Measurements from ENCODE around the gene FAM111B.
"Not testable (repeated sequence)": the region's sequence is repeated elsewhere in the genome, so short reads cannot be mapped to it uniquely, and the experiment has no call there.

The FAM111B gene

GRCh38 chr11:59106363-59107336, at the start of gene FAM111B:
FAM111B (plus strand) TSS chr11:59107237; CDS start chr11:59109626, 2,389 bp downstream.
- peak; percentile 38 to 59 for DNase-seq (ENCODE audit: low read depth in 1 of 2, low spot score in 1 of 2)

- peak; percentile 77 to 79 for DNase-seq (ENCODE audit: low read depth in 1 of 2, low spot score in 1 of 2)
These were observed 48.7 kb upstream of the FAM111B start for GRCh38 chr11:59058120-59059033.

GRCh38 chr11:59060096-59060495, 46.9 kb upstream of the FAM111B start:
- DNase-seq (ENCODE audit: low read depth in 1 of 2, low spot score in 1 of 2): not testable (repeated sequence)

- no peak for DNase-seq (ENCODE audit: low read depth in 1 of 2, low spot score in 1 of 2)
These were observed 44.2 kb upstream of the FAM111B start for GRCh38 chr11:59062602-59063529.

- not testable (repeated sequence) for DNase-seq (ENCODE audit: low read depth in 1 of 2, low spot score in 1 of 2)
These were observed 42.9 kb upstream of the FAM111B start for GRCh38 chr11:59063996-59064727.

- DNase-seq (ENCODE audit: low read depth in 1 of 2, low spot score in 1 of 2): no peak
These were observed 38.0 kb upstream of the FAM111B start for GRCh38 chr11:59069087-59069486.

GRCh38 chr11:59076876-59077571, 30.0 kb upstream of the FAM111B start:
- DNase-seq (ENCODE audit: low read depth in 1 of 2, low spot score in 1 of 2): no peak

- DNase-seq (ENCODE audit: low read depth in 1 of 2, low spot score in 1 of 2): no peak
These were observed 28.6 kb upstream of the FAM111B start for GRCh38 chr11:59078435-59078834.

- DNase-seq (ENCODE audit: low read depth in 1 of 2, low spot score in 1 of 2): no peak
These were observed 28.0 kb upstream of the FAM111B start for GRCh38 chr11:59079086-59079485.

GRCh38 chr11:59080421-59080820, 26.6 kb upstream of the FAM111B start:
- DNase-seq (ENCODE audit: low read depth in 1 of 2, low spot score in 1 of 2): not testable (repeated sequence)

GRCh38 chr11:59081430-59082020, 25.5 kb upstream of the FAM111B start:
- not testable (repeated sequence) for DNase-seq (ENCODE audit: low read depth in 1 of 2, low spot score in 1 of 2)

- DNase-seq (ENCODE audit: low read depth in 1 of 2, low spot score in 1 of 2): not testable (repeated sequence)
These were observed 21.0 kb upstream of the FAM111B start, which contains the start of gene GLYATL1B for GRCh38 chr11:59086007-59086406. GLYATL1B (plus strand) TSS chr11:59086307; CDS start chr11:59086307, 0 bp downstream.

- no peak for DNase-seq (ENCODE audit: low read depth in 1 of 2, low spot score in 1 of 2)
These were observed 18.9 kb upstream of the FAM111B start for GRCh38 chr11:59088162-59088561.

- not testable (repeated sequence) for DNase-seq (ENCODE audit: low read depth in 1 of 2, low spot score in 1 of 2)
These were observed 13.5 kb upstream of the FAM111B start for GRCh38 chr11:59093576-59093975.

GRCh38 chr11:59095225-59095624, 11.8 kb upstream of the FAM111B start:
- DNase-seq (ENCODE audit: low read depth in 1 of 2, low spot score in 1 of 2): not testable (repeated sequence)

GRCh38 chr11:59095972-59096575, 11.0 kb upstream of the FAM111B start:
- DNase-seq (ENCODE audit: low read depth in 1 of 2, low spot score in 1 of 2): not testable (repeated sequence)

GRCh38 chr11:59097113-59097708, 9.8 kb upstream of the FAM111B start:
- peak; percentile 19 to 53 for DNase-seq (ENCODE audit: low read depth in 1 of 2, low spot score in 1 of 2)

- not testable (repeated sequence) for DNase-seq (ENCODE audit: low read depth in 1 of 2, low spot score in 1 of 2)
These were observed 9.1 kb upstream of the FAM111B start for GRCh38 chr11:59097938-59098337.

All from activated CD4-positive, alpha-beta T cell treated with anti-CD3 and anti-CD28 coated beads, Interleukin-2, amount 50 U/mL, for 24 hours (primary cell).